SK-N-SH treated with all-trans-retinoic acid at 6 μM for 48 hours (cell line): Measurements from ENCODE around the gene DOCK1.

Experiments
- CREB5 ChIP-seq: fragments of 250-450 bp; sonication (Bioruptor Pico); IDR thresholded peaks from 2 replicates; pipeline ENCODE4 v1.5.1; 2020; ENCODE audit warnings: low read depth, mild to moderate bottlenecking, moderate library complexity
- GLIS3 ChIP-seq: fragments of 250-450 bp; sonication (Bioruptor Pico); IDR thresholded peaks from 2 replicates; pipeline ENCODE4 v1.5.0; 2020; ENCODE audit warnings: mild to moderate bottlenecking, moderate library complexity
- RARB ChIP-seq: fragments of 250-450 bp; sonication (Bioruptor Pico); IDR thresholded peaks from 2 replicates; pipeline ENCODE4 v1.8.0; 2021; ENCODE audit warnings: mild to moderate bottlenecking, moderate library complexity
- TCF4 ChIP-seq: fragments of 250-450 bp; sonication (Bioruptor Pico); IDR thresholded peaks from 2 replicates; pipeline ENCODE4 v1.8.0; 2021; ENCODE audit warnings: mild to moderate bottlenecking, moderate library complexity, borderline replicate concordance
- TOX ChIP-seq: fragments of 250-450 bp; sonication (Bioruptor Pico); IDR thresholded peaks from 2 replicates; pipeline ENCODE4 v1.8.0; 2021; ENCODE audit warnings: mild to moderate bottlenecking, moderate library complexity, borderline replicate concordance
- TSHZ2 ChIP-seq: fragments of 250-450 bp; sonication (Bioruptor Pico); IDR thresholded peaks from 2 replicates; pipeline ENCODE4 v1.5.0; 2020; ENCODE audit warnings: mild to moderate bottlenecking, moderate library complexity
- ZC3H10 ChIP-seq: fragments of 250-450 bp; sonication (Bioruptor Pico); IDR thresholded peaks from 2 replicates; pipeline ENCODE4 v1.5.1; 2021; ENCODE audit warnings: mild to moderate bottlenecking, moderate library complexity
- ZFP30 ChIP-seq: fragments of 450-650 bp; formaldehyde crosslinking; IDR thresholded peaks from 2 replicates; pipeline ENCODE4 v1.5.0; 2022; ENCODE audit warnings: mild to moderate bottlenecking, moderate library complexity
- ZNF565 ChIP-seq: fragments of 450-650 bp; formaldehyde crosslinking; conservative IDR thresholded peaks from 2 replicates; pipeline ENCODE4 v1.5.0; 2020; ENCODE audit warnings: low read depth, mild to moderate bottlenecking, moderate library complexity
- ZNF70 ChIP-seq: fragments of 450-650 bp; formaldehyde crosslinking; IDR thresholded peaks from 2 replicates; pipeline ENCODE4 v1.5.0; 2020; ENCODE audit warnings: mild to moderate bottlenecking, moderate library complexity
- TF ChIP-seq, protein P1 (sequence below): fragments of 250-450 bp; sonication (Bioruptor Pico); IDR thresholded peaks from 2 replicates; pipeline ENCODE4 v1.8.0; 2020; ENCODE audit warnings: mild to moderate bottlenecking, moderate library complexity, borderline replicate concordance

DNA sequence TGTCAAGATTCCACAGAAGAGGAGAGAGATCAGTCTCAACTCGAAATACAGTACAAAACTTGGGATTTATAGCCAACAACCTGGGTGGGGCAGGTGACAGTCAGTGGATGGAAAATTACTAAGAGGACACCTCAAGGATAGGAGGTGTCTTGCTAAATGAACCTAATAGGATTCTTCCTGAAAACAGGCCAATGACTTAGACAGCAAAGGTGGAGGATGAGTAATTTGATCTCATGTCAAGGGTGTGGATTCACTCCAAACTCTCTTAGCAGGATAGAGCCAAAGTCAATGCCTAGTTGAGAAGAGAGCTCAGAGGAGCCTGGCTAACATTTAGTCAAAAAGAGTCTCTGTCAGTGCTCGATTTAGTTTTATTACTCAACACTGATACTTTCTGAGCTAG, 397.9 kb downstream of the DOCK1 start:
- TF ChIP-seq ZNF70 (CRISPR knock-in tag): no peak
- no peak for TF ChIP-seq ZFP30
- TF ChIP-seq, protein P1, sequence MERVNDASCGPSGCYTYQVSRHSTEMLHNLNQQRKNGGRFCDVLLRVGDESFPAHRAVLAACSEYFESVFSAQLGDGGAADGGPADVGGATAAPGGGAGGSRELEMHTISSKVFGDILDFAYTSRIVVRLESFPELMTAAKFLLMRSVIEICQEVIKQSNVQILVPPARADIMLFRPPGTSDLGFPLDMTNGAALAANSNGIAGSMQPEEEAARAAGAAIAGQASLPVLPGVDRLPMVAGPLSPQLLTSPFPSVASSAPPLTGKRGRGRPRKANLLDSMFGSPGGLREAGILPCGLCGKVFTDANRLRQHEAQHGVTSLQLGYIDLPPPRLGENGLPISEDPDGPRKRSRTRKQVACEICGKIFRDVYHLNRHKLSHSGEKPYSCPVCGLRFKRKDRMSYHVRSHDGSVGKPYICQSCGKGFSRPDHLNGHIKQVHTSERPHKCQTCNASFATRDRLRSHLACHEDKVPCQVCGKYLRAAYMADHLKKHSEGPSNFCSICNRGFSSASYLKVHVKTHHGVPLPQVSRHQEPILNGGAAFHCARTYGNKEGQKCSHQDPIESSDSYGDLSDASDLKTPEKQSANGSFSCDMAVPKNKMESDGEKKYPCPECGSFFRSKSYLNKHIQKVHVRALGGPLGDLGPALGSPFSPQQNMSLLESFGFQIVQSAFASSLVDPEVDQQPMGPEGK (CRISPR knock-in tag): no peak
- TF ChIP-seq TCF4 (CRISPR knock-in tag): no peak
- TF ChIP-seq RARB: no peak
- no peak for TF ChIP-seq GLIS3 (CRISPR knock-in tag)
- no peak for TF ChIP-seq ZC3H10 (CRISPR knock-in tag)
- TF ChIP-seq CREB5 (CRISPR knock-in tag): no peak
- no peak for TF ChIP-seq TSHZ2 (CRISPR knock-in tag)
- no peak for TF ChIP-seq ZNF565 (CRISPR knock-in tag)
- no peak for TF ChIP-seq TOX (CRISPR knock-in tag)
